DOHH2 (cell line): ENCODE results near the gene IKZF3.

Experiments
- CTCF ChIP-seq: fragments of 200-600 bp; sonication (generic); IDR thresholded peaks from one replicate; pipeline ENCODE4 v1.5.1; 2014; ENCODE audit warnings: antibody characterized with exemption, mild to moderate bottlenecking, low read depth, low read length; ENCODE audit not compliant: poor library complexity, severe bottlenecking
- EZH2phosphoT487 ChIP-seq: fragments of 200-600 bp; sonication (generic); IDR thresholded peaks from 2 replicates; pipeline ENCODE4 v1.6.1; 2017; ENCODE audit warnings: borderline replicate concordance, mild to moderate bottlenecking, antibody characterized with exemption, low read length, moderate library complexity, mixed read lengths

GRCh38 chr17:39709998-39710964, 153.8 kb downstream of the IKZF3 start:
- TF ChIP-seq CTCF = no peak
- no peak for TF ChIP-seq EZH2phosphoT487
